LHCN-M2 (cell line): ENCODE measurements around the gene ABLIM1. TPM values are rescaled to one million over a fixed set of nuclear protein-coding genes. Genes with fewer than 3 reads are reported as not detected.
A peak's percentile ranks its signal among the peaks of the same experiment; 100 is the strongest.

Source experiments
- DNase-seq: peaks from one replicate; pipeline ENCODE4 v3.0.0-alpha.2; 2012; ENCODE audit warnings: low read depth
- total RNA-seq: library from RNA; depleted of rRNA; stranded (reverse); fragments of >200 nt; gene quantifications from 2 replicates; pipeline ENCODE4 v1.2.3, GENCODE V29; 2014

ABLIM1 gene
- total RNA-seq, 1 experiment from 2014 or later, result 0.69 TPM

DNA sequence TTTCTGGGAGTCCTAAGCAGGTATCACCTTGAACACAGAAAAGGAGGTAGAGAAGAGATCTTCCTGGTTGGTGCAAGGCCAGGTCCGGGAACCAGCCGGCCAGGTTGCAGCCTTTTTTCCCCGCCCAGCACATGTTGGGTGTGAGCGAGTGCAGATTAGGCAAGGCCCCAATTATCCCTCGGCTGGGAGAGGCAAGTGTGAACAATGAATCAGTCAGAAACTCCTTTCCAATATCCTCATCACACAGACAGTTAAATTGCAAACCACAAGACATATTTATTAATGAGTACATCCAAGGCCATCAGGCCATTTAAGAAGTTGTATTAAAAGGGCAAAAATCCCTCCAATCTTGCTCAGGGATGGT, 138.8 kb downstream of the ABLIM1 start:
- no peak for DNase-seq

DNA sequence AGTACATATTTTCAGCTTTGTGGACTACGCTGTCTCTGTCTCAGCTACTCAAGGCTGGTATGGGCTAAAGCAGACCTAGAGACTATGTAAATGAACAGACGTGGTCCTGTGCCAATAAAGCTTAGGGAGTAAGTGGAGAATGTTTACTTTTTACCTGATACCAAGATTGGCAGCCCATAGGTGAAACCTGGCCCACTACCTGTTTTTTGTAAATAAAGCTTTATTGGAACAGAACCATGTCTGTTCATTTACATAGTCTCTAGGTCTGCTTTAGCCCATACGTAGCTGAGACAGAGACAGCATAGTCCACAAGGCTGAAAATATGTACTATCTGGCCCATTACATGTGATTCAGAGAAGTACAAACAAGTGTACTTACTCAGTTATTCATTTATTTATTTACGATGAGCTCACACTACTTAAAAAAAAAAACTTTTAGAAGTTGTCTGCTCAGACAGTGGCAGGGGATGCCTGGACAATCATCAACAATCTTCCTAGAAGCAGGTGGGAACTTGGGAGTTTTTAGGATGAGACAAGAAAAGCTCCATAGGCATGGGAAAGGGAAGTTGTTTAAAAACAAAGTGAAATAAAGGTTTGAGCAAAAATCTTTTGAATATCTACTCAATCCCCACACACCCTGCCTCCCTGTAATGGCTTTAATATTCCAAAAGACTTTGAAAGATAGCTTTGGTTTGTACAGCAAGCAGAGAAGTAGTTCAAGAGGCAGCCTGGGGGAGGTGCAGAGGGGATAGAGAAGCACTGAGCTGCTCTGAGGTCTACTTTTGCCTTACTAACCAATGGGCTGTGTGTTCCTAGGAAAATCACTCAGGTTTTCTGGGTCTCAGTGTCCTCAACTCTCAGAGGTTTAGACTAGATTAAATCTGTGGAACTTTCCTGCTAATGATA, 139.4 kb downstream of the ABLIM1 start:
- DNase-seq, result no peak

DNA sequence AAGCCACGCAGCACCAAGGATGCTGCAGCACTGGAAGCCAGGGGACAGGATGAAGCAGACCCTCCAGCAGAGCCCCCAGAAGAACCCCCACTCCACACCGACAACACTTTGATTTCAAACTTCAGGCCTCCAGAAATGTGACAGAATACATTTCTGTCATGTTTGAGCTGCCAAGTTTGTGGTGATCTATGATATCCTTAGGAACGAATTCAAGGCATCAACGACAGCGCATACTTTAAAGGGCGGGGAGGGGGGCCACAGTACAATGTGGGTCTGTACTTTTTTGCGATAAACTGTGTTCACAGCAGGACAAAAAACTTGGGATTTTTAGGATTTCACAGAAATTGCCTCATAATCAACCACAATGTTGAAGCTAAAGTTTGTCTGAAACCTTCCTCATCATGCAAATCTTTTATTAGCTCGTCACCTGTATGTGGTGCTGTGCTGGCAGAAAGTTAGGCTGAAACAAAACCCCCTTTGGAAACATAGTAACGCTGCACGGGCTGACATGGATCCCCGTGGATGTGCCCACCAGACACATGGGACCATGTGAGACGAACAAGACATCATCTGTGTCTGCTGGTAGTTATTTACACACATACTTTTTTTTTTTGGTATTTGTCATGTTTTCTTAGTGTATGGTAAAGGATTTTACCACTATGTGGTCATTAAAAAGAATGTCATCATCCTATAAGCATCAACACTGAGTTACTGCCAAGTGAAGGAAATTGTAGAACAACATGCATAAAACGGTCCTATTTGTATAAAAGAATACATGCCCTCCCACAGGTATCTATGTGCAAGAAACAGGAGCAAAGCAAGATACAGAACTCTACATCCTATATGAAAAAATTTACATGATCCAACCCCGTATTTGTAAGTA, 140.5 kb downstream of the ABLIM1 start:
- no peak for DNase-seq

DNA sequence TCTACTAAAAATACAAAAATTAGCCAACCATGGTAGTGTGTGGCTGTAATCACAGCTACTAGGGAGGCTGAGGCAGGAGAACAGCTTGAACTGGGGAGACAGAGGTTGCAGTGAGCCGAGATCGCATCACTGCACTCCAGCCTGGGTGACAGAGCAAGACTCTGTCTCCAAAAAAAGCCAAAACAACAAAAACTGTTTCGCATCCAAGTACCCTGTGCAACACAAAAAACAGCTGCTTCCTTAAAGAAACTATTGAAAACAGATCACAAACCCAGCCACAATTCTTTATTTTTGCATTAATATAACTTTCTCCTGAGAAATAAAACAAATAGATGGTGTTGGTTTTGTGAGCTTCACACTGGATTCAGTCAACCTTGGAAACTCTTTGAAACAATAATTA, 141.7 kb downstream of the ABLIM1 start:
- no peak for DNase-seq

DNA sequence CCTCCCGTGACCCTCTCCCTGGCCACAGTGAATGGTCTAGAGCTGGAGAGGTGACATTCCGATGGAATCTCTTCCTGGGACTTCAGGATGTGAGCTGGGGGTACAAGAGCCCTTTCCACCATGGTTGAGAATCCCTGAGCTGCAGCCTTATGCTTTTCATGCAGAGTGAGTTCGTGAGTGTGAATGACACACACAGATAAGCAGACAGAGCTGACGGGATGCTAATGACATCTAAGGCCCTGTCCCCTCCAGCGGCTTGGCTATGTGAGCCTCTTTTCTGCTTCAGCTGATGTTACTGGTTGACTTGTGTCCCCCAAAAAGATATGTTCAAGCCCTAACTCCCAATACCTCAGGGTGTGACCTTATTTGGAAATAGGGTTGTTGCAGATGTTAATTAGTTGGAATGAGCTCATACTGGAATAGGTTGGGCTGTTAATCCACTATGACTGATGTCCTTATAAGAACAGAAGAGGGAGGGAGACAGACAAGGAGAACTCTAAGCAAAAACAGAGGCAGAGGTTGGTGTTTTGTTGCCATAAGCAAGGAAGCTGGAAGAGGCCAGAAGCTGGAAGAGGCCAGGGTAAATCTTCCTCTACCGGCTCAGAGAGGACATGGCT, 142.7 kb downstream of the ABLIM1 start:
- DNase-seq, result no peak

DNA sequence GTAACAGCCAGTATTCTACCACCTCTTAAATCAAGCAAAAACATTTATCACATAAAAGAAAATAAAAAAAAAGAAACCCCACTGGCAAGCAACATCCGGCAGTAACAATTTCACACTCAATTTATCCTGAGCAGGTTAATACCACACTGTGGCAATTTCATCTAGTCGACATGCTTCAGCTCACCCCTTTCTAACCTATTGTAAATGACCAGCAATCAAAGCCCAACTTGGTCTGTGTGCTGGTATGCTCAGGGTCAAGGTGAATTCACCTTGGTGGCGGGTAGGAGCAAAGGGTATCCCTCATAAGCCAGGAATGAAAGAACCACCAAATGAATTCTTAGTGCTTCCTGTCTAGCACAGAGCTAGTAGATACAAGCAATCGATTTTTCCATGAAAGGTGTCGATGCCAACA, 144.7 kb downstream of the ABLIM1 start:
- DNase-seq, result no peak

DNA sequence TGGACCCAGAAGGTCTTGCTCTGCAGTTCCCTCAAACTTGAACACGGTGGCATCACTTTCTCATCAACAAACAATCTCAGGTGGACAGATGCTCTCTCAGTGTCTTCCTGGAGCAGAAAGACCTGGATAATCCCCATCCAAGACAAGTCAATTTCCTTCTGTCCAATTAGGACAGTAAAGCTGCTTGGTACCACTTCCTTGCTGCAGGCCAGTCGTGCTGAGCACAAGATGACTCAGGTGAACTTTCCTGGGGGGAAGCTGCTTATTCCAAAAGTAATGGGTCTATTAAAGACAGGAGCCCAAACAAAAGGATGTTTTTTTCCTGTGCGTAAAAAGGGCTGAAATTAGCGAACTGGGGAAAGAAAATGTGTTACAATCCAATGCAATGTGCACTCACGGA, 146.2 kb downstream of the ABLIM1 start:
- no peak for DNase-seq

DNA sequence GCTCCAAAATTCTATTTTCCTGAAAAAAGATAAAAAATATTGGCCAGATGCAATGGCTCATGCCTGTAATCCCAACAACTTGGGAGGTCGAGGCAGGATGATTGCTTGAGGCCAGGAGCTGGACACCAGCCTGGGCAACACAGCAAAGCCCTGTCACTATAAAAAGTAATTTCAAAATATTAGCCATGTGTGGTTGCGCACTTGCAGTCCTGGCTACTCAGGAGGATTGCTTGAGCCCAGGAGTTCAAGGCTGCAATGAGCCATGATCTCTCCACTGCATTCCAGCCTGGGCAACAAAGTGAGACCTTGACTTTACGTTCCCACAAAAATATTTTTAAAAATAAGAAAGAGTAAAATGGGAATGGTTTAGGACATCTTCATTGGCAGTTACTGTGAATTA, 149.7 kb downstream of the ABLIM1 start:
- DNase-seq, result no peak

DNA sequence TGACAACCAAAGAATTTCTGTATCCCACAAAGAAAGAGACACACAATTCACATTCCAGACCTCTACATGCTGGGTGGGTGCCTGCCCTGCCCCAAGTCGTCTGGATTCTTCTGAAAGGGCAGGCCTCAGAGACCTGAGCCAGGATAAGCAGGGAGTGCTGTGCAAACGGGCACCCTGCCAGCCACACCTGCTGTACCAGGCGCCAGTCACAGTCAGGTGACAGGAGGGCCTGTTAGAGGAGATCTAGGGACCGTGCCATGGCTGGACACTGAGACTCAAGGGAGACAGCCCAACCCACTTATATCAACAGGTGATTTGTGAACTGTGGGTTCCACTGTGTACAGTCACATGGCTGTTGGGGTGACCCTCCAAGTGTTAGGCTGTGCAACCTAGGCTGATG, 150.6 kb downstream of the ABLIM1 start:
- no peak for DNase-seq

DNA sequence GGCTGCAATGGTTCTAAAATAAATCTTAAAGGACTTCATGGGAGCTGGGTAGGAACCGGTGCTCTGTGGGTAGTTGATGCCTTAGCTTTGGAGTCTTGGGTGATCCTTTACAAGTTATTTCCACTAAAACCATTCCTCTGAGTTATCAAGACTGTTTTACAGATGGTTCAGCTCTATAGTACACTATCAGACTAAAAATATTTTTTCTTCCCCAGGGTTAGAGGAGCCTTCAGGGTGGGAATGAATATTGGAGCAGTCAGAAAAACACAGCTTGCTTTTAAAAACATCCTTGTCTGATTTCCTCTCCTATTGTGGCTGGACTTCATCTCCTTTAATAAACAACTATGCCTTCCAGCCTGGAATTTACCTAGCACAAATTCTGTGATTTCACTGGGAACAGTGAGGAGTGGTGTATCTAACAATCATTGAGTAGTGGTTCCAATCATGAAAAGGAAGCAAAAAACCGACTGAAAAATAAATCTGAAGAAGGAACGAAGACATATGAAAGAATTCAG, 151.1 kb downstream of the ABLIM1 start:
- DNase-seq, result no peak

DNA sequence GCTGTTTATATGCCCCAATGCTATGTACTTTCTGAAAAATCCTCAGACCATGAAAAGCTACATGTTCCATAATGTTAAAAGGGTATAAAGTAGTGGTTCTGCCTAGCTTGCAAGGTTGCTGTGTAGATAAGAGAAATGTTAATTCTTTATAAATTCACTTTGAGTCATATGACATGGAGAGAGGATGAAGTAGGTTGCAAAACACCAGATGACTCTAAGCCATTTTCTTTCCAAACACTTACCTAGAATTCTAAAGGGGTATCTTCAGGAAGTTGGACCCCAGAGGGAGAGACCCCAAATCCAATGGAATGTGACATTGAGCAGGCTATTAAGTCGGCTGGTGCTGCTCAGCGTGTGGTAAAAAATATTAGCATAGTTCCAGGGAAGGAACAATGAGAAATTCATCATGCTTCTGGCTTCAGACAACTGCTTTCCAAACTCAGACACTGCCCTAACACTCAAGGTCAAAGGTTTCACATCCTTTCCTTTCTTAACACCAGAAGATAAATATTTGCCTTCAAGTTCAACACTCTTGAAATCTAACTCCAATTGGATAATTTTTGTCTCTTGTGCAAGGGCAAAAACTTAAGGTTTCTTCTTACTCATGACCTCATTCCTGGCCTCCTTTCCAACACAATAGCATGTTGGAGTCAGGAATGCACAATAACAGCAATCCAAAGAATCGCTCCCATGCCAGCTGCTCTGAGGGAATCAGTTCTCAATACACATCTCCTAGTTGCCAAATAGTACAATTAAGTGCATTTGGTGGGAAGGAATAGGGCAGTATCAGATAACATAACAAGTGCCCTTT, 153.1 kb downstream of the ABLIM1 start:
- peak; percentile 81 for DNase-seq

DNA sequence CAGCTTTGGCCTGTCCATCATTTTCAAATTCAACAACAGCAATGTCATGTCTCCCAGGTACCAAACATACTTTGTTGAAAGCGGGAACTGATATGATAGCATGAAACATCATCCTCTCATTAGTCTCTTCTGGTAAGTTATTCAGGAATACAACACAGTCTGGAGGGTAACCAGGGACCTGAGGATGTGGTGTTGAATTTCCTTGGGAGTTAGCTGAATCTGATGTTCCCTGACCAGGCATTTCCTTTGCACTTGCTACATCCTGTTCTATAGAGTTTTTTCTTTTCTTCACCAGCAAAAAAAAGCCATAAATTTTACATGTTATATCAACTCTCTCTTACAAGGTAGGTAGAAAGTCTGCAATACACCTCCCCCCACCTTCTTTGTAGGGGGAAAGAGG, 156.0 kb downstream of the ABLIM1 start:
- DNase-seq, result no peak

DNA sequence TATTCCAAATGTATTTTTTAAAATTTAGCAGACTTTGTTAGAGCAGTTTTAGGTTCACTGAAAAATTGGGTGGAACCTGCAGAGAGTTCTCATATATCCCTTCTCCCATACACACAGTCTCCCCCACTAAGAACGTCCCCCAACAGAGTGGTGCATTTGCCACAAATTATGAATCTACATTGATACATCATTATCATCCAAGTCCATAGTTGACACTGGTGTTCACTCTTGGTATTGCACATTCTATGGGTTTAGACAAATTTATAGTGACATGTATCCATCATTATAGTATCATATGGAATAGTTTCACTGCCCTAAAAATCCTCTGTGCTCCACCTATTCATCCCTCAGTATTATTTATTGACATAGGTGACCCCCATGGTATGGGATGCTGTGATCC, 156.4 kb downstream of the ABLIM1 start:
- no peak for DNase-seq

DNA sequence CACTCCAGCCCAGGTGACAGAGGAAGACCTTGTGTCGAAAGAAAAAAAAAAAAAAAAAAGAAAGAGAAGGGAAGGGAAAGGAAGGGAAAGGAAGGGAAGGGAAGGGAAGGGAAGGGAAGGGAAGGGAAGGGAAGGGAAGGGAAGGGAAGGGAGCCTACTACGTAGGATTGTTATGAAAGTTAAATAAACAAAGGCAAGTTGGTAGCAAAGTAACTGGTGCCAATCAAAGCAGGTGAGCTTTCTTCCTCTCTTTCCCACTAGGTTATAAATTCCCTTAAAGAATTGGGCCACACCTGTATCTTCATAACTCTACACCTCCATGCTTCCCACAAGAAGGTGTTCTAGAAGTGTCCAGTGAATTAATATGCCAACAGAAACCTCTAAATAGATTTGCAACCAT, 157.4 kb downstream of the ABLIM1 start:
- no peak for DNase-seq

DNA sequence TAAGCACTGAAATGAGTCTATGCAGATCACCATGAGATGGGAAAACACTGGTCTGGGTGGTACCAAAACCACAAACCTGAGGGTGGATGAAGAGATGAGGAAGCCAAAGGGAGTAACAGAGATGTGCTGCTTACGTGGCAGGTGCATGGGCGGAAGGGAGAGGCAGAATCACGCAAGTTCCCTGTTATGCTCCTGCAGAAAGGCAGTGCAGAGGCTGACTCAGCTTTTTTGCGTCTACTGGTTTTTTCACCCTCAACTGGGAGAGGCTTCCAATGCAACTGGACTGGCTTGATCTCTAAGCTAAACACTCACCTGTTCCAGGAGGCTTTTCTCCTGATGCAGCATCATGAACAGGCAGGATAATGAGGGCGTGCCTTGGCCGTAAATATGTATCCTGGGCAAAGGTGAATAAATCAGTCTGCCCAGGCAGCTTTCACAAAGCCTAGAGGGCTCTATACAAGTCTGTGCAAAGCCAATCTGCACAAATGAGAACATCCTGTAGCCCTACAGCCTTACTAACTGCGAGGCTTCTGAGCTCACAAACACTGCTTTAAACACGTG, 158.4 kb downstream of the ABLIM1 start:
- no peak for DNase-seq

DNA sequence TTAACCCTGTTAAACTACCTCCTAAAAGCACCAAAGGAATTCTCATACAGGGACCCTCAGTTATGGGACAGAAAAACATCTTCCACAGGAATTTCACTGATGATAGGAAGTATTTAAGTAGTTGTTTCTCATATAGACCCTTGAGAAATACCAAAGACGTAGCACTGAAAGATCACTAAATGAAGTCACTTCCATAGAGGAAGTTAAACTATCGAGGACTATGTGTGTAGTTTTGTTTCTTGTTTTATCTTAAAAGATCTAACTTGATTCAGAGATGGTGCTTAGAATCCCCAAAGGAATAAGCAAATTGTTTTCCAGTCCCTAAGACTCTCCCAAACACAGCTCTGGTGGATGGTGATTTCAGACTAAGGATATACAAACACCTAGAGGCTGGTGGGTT, 159.0 kb downstream of the ABLIM1 start:
- no peak for DNase-seq

DNA sequence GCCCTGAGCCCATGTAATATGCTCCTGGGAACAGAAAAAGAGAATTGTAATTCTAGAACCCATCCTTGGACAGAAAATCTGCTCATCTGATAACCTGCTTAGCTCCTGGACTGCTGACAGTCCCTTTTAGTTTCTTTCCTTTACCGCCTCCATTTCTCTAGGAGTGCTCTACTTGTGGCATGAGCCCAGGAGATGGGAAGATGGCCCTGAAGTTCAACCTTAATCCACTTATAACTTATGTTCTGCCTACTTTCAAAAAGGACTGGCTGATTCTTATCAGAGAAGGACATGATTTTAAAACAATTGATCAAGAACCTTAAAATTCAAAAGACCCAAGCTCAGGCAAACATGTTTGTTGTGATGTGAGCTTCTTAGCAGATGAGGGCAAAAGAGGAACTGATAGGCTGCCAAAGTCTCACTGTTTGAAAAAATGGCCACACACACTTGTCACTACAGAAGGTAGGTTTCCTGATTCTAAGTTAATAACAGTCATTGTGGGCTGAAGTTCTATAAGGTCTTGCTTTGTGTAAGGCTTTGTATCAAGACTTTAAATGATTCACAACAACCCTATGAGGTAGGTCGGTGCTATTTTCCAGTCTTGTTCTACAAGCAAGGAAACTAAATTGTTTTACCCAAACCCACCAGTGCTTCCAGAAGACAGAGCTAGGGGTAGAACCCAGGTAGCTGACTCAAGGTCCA, 159.5 kb downstream of the ABLIM1 start:
- no peak for DNase-seq

DNA sequence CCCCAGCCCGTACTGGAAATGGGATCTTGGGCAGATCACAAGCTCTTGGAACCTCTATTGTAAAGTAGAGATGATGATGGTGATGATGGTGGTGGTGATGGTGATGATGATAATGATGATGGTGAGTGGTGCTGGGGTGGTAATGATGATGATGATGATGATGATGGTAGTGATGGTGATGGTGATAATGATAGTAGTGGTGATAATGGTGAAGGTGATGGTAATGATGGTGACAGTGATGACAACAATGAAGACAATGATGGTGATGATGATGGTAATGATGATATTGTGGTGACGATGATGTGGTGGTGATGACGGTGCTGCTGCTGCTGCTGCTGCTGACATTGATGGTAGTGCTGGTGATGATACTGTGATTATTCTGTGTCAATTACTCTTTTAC, 162.8 kb downstream of the ABLIM1 start:
- DNase-seq, result no peak

DNA sequence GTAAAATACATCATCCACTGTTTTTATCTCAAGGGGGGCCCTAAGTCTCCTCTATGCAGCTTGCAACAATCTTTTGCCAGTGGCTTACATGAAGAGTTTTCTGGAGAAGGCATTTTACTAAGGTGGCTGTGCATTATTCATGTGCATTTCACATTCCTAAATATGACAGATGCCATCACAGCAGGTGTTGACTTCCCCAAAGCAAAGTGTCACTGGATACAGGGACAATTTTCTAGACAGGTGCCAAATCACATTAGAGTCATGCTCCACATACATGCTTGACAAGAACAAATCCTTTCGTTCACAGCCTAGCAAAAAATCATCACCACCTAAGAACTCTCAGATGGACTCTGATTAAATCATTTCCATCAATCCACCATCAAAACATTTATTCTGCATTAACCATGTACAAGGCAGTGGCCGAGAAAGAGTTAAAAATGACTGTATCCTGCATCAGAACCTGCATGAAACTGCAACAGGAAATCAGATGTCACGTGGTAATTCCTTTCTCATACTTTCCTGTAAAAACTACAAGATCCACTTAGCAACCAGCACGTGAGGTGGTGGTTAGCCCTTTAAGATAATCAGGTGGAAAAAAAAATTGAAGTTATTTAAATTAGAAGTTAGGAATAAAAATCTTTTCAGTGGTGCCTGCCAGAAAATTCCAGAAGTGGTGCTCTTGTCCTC, 165.6 kb downstream of the ABLIM1 start:
- no peak for DNase-seq

DNA sequence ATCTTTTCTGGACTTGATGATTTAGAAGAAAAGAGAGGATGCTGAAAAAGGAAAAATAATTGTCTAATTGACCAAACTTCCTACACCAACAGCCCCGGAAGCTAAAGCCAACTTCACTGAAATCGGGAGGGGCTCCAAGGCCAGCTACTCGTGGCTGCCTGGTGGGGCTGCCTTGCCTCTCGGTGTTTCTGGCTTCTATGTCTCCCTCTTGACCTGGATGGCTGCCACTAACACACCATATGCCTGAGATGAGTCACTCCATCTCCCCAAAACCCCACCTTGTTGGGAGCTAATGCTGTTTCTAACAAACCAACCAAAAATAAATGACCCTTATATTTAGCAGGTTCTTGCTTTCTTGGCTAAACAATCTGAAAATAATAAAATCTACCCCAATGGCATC, 166.1 kb downstream of the ABLIM1 start:
- DNase-seq, result no peak
